Mesendoderm (in vitro differentiated cells): ENCODE data around the gene TRPV6.

ENCODE experiments used
- DNase-seq: peaks from one replicate; pipeline ENCODE4 v3.0.0; 2013
- H2AK5ac ChIP-seq: 2 replicates; pipeline ENCODE4 v1.6.1; 2013; ENCODE audit warnings: low read length, inconsistent platforms
- H2BK120ac ChIP-seq: 2 replicates; pipeline ENCODE4 v1.6.1; 2013; ENCODE audit warnings: low read depth, mild to moderate bottlenecking, low read length, moderate library complexity, mixed read lengths
- H2BK15ac ChIP-seq: replicated peaks from 2 replicates; pipeline ENCODE4 v1.6.1; 2013; ENCODE audit warnings: low read depth, mild to moderate bottlenecking, moderate library complexity
- H2BK5ac ChIP-seq: 2 replicates; pipeline ENCODE4 v1.6.1; 2013; ENCODE audit warnings: low read length, inconsistent platforms
- H3K18ac ChIP-seq: 2 replicates; pipeline ENCODE4 v1.6.1; 2013; ENCODE audit warnings: mild to moderate bottlenecking, low read length, mixed read lengths
- H3K23ac ChIP-seq: one replicate; pipeline ENCODE4 v1.6.1; 2013; ENCODE audit warnings: low read length
- H3K27ac ChIP-seq: 2 replicates; pipeline ENCODE4 v1.5.1; 2013; ENCODE audit warnings: low read depth, mild to moderate bottlenecking, inconsistent platforms, low read length, moderate library complexity
- H3K27me3 ChIP-seq: 2 replicates; pipeline ENCODE4 v1.6.1; 2013; ENCODE audit warnings: low read length, control low read depth, mild to moderate bottlenecking, inconsistent platforms; ENCODE audit not compliant: insufficient read depth, poor library complexity
- H3K36me3 ChIP-seq: 2 replicates; pipeline ENCODE4 v1.6.1; 2013; ENCODE audit warnings: low read length, inconsistent platforms; ENCODE audit not compliant: control insufficient read depth, insufficient read depth
- H3K4ac ChIP-seq: one replicate; pipeline ENCODE4 v1.6.1; 2013; ENCODE audit warnings: low read depth, mild to moderate bottlenecking, low read length, moderate library complexity
- H3K4me1 ChIP-seq: 2 replicates; pipeline ENCODE4 v1.6.1; 2013; ENCODE audit warnings: low read depth, low read length, inconsistent platforms; ENCODE audit not compliant: control insufficient read depth
- H3K4me2 ChIP-seq: 2 replicates; pipeline ENCODE4 v1.6.1; 2013; ENCODE audit warnings: low read length
- H3K4me3 ChIP-seq: 2 replicates; pipeline ENCODE4 v1.5.1; 2013; ENCODE audit warnings: mild to moderate bottlenecking, low read length
- H3K56ac ChIP-seq: one replicate; pipeline ENCODE4 v1.6.1; 2013; ENCODE audit warnings: low read length
- H3K79me1 ChIP-seq: 2 replicates; pipeline ENCODE4 v1.6.1; 2013; ENCODE audit warnings: low read length, inconsistent platforms
- H3K79me2 ChIP-seq: 2 replicates; pipeline ENCODE4 v1.6.1; 2013; ENCODE audit warnings: mild to moderate bottlenecking, low read length; ENCODE audit not compliant: control insufficient read depth, insufficient read depth
- H3K9ac ChIP-seq: 2 replicates; pipeline ENCODE4 v1.6.1; 2013; ENCODE audit warnings: low read length, inconsistent platforms
- H4K5ac ChIP-seq: one replicate; pipeline ENCODE4 v1.6.1; 2013; ENCODE audit warnings: low read length
- H4K8ac ChIP-seq: one replicate; pipeline ENCODE4 v1.6.1; 2013; ENCODE audit warnings: low read depth, mild to moderate bottlenecking, control low read depth, low read length, moderate library complexity
- WGBS: extraction: QIAGEN DNeasy Blood & Tissue Kit; methylation state at CpG from one replicate; pipeline ENCODE4 v1.1.7; 2013; ENCODE audit warnings: low lambda C conversion rate, missing lambda C conversion rate; ENCODE audit not compliant: insufficient coverage; ENCODE audit errors: extremely low coverage; 5-methylcytosine and 5-hydroxymethylcytosine counted together

The TRPV6 gene

DNA sequence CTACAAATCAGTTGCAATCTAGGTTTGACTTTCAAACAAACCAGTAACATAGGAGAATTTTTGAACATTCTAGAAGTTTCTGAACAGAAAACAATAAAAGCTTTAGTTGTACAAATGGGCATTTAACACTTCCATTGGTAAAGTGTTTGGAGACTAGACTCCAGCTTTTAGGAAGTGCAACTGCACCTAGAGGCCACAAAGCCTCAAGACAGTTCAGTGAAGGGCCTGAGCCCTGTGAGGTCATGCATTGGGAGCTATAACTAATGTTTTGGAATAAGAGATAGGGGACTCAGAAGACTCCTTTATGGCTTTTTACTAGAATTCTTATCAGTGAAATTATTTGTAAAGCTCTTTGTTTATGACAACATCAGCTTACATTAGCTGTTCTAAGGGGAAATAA lies 33.6 kb downstream of the TRPV6 start:
- Histone ChIP-seq H3K56ac (no peak overlapping the region), H4K5ac (no peak overlapping the region), H3K79me2 (no peaks in the 10 kb centered on the region), H2BK120ac (no peak overlapping the region), H2AK5ac (no peak overlapping the region), H3K4me1 (no peaks in the 10 kb centered on the region), H3K79me1 (no peaks in the 10 kb centered on the region), H3K9ac (no peak overlapping the region), H2BK5ac (no peak overlapping the region), H3K23ac (no peak overlapping the region), H2BK15ac (no peak overlapping the region), H3K27me3 (no peaks in the 10 kb centered on the region), H4K8ac (no peak overlapping the region), H3K27ac (no peak overlapping the region), H3K4me3 (no peak overlapping the region), H3K4me2 (no peak overlapping the region), H3K18ac (no peak overlapping the region), H3K4ac (no peak overlapping the region), H3K36me3 (no peaks in the 10 kb centered on the region)
- peak; percentile 13 for DNase-seq

DNA sequence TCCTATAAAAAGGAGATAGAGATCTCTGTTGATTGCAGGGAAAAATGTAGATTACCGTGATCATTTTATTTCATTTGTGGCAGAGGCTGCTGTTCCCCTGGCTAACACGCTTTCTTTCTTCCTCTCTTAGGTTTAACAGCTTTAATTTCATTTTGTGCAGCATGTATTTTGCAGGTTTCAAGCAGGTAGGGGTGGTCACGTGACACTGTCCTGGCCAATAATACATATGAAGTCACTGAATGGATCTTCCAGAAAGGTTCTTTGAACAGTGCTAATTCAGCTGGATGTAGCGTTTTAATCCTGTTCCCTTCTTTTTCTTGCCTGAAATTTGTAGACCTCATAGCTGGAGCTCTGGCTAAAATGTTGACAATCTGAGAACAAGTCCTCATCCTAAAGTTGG lies 34.3 kb downstream of the TRPV6 start:
- no CpG with 5 or more reads among the region's 4 CpGs for WGBS
- Histone ChIP-seq H3K4me2 (no peak overlapping the region), H3K4me1 (no peaks in the 10 kb centered on the region)

DNA sequence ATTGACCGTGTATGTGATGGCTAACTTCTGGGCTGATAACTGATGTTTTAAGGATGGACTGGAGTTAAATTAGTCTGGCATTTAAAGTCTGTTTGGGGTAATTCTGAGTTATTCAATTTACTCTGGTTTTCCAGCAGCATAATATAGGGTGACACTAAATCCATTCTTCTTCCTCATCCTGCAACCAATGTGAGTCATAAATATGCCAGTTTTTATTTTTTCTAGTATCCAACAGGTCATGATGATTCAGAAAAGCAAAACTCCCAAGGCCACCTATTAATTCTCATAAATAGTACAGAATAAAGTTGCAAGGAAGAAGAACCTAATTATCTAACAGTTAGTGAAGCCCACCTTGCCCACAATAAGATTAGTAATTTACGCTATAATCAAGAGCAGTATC lies 38.2 kb downstream of the TRPV6 start:
- no peak overlapping the region for H2BK5ac ChIP-seq
- H3K27me3 ChIP-seq, result no peaks in the 10 kb centered on the region
- no peak overlapping the region for H3K56ac ChIP-seq
- no CpG with 5 or more reads among the region's 2 CpGs for WGBS
- no peak overlapping the region for H3K4me2 ChIP-seq
- no peak for DNase-seq
- H3K18ac ChIP-seq, result no peak overlapping the region
- no peaks in the 10 kb centered on the region for H3K4me1 ChIP-seq
- H3K27ac ChIP-seq, result no peak overlapping the region
- H2BK15ac ChIP-seq, result no peak overlapping the region
- H3K23ac ChIP-seq, result no peak overlapping the region
- no peak overlapping the region for H3K4ac ChIP-seq
- no peaks in the 10 kb centered on the region for H3K79me1 ChIP-seq
- H3K36me3 ChIP-seq, result no peaks in the 10 kb centered on the region
- no peaks in the 10 kb centered on the region for H3K79me2 ChIP-seq
- H4K8ac ChIP-seq, result no peak overlapping the region
- no peak overlapping the region for H2AK5ac ChIP-seq
- H2BK120ac ChIP-seq, result no peak overlapping the region
- no peak overlapping the region for H4K5ac ChIP-seq
- H3K4me3 ChIP-seq, result no peak overlapping the region
- no peak overlapping the region for H3K9ac ChIP-seq

More for the DNA sequence above, 34.3 kb downstream of the TRPV6 start:
- Histone ChIP-seq H3K23ac (no peak overlapping the region), H3K4me3 (no peak overlapping the region), H3K18ac (no peak overlapping the region), H3K9ac (no peak overlapping the region), H3K79me1 (no peaks in the 10 kb centered on the region), H3K79me2 (no peaks in the 10 kb centered on the region), H2AK5ac (no peak overlapping the region), H3K56ac (no peak overlapping the region), H3K4ac (no peak overlapping the region), H3K27ac (no peak overlapping the region), H4K5ac (no peak overlapping the region), H2BK120ac (no peak overlapping the region), H3K36me3 (no peaks in the 10 kb centered on the region), H2BK15ac (no peak overlapping the region), H2BK5ac (no peak overlapping the region), H4K8ac (no peak overlapping the region), H3K27me3 (no peaks in the 10 kb centered on the region)
- no peak for DNase-seq

DNA sequence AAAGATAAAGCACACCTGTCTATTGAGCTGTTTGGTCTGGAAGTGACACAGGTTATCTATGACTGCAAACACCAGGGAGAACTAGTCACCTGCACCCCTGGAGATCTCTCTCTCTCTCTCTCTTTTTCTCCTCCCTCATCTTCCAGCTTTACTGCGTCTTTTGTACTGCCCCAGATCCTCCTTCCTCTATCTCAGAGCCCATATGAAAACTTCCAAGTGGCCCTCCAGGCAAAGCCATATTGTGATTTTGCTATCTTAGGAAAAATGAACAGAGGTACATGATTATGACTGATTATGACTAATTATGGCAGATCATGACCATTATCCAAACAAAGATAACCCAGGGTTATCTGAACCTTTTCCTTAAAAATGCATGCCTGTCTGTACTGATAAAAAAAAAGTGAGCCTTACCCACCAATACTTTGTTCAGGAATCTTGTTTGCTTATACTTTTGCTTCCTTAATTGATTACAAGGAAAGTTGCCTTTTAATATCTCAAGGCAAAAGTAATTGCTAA lies 43.2 kb downstream of the TRPV6 start:
- H2BK120ac ChIP-seq, result no peak overlapping the region
- H3K79me1 ChIP-seq, result no peaks in the 10 kb centered on the region
- H3K4ac ChIP-seq, result no peak overlapping the region
- no CpG with 5 or more reads among the region's 1 CpG for WGBS
- no peak overlapping the region for H2BK5ac ChIP-seq
- H4K8ac ChIP-seq, result no peak overlapping the region
- H2BK15ac ChIP-seq, result no peak overlapping the region
- H3K18ac ChIP-seq, result no peak overlapping the region
- no peaks in the 10 kb centered on the region for H3K27me3 ChIP-seq
- no peak overlapping the region for H3K9ac ChIP-seq
- H4K5ac ChIP-seq, result no peak overlapping the region
- H3K4me3 ChIP-seq, result no peak overlapping the region
- H3K23ac ChIP-seq, result no peak overlapping the region
- H2AK5ac ChIP-seq, result no peak overlapping the region
- no peak overlapping the region for H3K4me2 ChIP-seq
- no peak for DNase-seq
- no peaks in the 10 kb centered on the region for H3K79me2 ChIP-seq
- no peaks in the 10 kb centered on the region for H3K4me1 ChIP-seq
- no peaks in the 10 kb centered on the region for H3K36me3 ChIP-seq
- no peak overlapping the region for H3K27ac ChIP-seq
- no peak overlapping the region for H3K56ac ChIP-seq

DNA sequence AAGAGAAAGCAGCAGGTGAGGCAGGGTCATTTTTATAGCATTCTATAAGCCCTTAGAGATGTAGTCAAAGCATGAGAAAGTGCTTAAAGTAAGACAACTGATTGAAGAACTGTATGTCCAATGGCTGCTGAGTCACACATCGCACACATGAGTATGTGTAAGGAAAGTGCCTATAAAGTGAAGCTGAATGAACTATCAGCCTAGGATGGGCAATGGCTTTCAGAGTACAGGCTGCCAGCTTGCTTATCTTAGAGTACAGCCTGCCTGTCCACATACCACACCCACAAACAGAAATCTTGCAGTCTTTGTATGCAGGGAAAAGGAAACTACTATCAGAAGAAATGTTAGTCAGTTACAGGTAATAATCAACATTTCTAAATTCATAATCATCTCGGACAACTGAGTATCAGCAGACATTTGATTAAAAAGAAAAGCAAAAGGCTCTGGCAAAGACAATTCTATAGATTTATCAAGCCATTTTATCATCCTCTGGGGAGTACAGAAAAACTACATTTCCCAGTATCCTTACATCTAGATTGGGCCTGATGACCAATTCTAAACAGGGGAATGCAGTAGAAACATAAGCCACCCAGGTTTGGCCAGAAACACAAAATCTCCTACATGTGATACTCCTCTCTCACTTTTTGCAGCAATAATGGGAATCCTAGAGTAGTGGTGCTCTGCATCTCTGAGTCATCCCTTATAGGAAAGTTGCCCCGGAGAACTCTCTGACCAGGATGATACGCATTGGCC lies 46.9 kb downstream of the TRPV6 start:
- no peaks in the 10 kb centered on the region for H3K79me1 ChIP-seq
- no peak overlapping the region for H3K4me2 ChIP-seq
- H3K56ac ChIP-seq, result no peak overlapping the region
- no peak overlapping the region for H2AK5ac ChIP-seq
- H3K4me3 ChIP-seq, result no peak overlapping the region
- H3K18ac ChIP-seq, result no peak overlapping the region
- no peak overlapping the region for H3K23ac ChIP-seq
- H4K8ac ChIP-seq, result no peak overlapping the region
- no peak overlapping the region for H2BK15ac ChIP-seq
- H3K36me3 ChIP-seq, result no peaks in the 10 kb centered on the region
- H4K5ac ChIP-seq, result no peak overlapping the region
- WGBS, result no CpG with 5 or more reads among the region's 4 CpGs
- DNase-seq, result no peak
- H3K79me2 ChIP-seq, result no peaks in the 10 kb centered on the region
- H3K4ac ChIP-seq, result no peak overlapping the region
- no peak overlapping the region for H2BK120ac ChIP-seq
- H3K27ac ChIP-seq, result no peak overlapping the region
- no peak overlapping the region for H3K9ac ChIP-seq
- no peaks in the 10 kb centered on the region for H3K27me3 ChIP-seq
- no peaks in the 10 kb centered on the region for H3K4me1 ChIP-seq
- H2BK5ac ChIP-seq, result no peak overlapping the region

DNA sequence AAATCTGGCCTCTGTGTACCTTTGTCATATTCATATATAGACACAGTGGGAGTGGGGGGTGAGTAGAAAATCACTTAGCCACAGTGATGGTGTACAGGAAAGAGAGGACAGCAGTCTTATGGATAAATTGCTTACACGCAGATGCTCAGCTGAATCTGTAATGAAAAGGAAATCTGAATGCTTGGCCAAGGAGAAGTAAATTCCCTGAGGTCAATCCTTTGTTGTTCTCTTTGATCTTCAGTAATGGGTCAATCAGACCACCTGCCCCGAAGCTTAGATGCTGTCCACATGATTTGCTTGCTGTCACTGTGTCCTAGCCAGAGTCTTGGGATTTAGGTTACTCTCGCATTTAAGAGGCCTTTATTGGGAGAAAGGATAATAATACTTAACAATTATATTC lies 49.1 kb downstream of the TRPV6 start:
- H3K79me1 ChIP-seq, result no peaks in the 10 kb centered on the region
- H3K18ac ChIP-seq, result no peak overlapping the region
- no peak overlapping the region for H3K56ac ChIP-seq
- no peak overlapping the region for H2AK5ac ChIP-seq
- peaks cover 4% of the 10 kb centered on the region for H3K4me1 ChIP-seq
- WGBS, result no CpG with 5 or more reads among the region's 3 CpGs
- no peak overlapping the region for H3K4me2 ChIP-seq
- H4K8ac ChIP-seq, result no peak overlapping the region
- H2BK15ac ChIP-seq, result no peak overlapping the region
- no peak overlapping the region for H2BK120ac ChIP-seq
- H3K9ac ChIP-seq, result no peak overlapping the region
- no peaks in the 10 kb centered on the region for H3K79me2 ChIP-seq
- H3K27ac ChIP-seq, result no peak overlapping the region
- no peak for DNase-seq
- no peak overlapping the region for H3K4me3 ChIP-seq
- H2BK5ac ChIP-seq, result no peak overlapping the region
- no peaks in the 10 kb centered on the region for H3K27me3 ChIP-seq
- H4K5ac ChIP-seq, result no peak overlapping the region
- no peaks in the 10 kb centered on the region for H3K36me3 ChIP-seq
- H3K4ac ChIP-seq, result peak overlapping the region; percentile 36
- H3K23ac ChIP-seq, result no peak overlapping the region
